GM18517 (cell line): Measurements from ENCODE around the gene TUBB6.

Source experiments
- ATAC-seq: cut with Tn5 transposase; IDR thresholded peaks from one replicate; pipeline ENCODE4 v1.9.1; 2021; ENCODE audit warnings: mild to moderate bottlenecking, moderate library complexity; ENCODE audit not compliant: unreplicated experiment

The TUBB6 gene

DNA sequence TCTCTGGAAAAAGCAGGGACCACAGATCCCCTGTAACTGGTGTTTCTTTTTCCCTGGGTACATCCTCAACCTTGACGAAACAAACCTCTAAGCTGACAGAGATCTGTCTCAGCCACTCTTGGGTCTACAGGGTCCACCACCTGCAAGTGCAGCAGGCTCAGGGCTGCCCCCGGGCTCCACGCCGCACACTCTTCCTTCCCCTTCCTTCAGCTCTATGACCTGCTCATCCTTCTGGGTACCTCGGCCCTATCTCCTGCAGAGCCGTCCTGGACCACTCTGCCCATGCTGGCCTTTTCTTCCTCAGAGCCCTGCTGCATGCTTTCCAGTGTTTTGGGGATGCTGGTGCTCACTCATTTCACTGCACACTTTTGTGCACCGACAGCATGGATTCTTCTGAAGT, 27.5 kb downstream of the TUBB6 start:
- ATAC-seq: no peak

DNA sequence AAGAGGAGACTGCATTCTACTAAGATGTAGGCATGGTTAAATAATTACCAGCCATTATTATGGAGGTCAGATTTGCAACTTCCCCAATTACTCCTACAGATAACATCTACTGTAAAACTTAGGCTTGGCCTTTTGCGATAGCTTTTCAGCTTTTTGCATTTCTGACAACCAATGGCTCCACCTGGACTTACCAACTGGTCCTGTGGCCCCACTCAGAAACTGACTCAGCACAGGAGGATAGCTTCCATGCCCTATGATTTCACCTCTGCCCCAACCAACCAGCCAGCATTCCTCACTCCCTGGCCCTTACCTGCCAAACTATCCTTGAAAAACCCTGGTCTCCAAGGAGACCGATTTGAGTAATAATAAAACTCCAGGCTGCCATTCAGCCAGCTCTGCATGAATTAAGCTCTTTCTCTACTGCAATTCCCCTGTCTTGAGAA, 28.2 kb downstream of the TUBB6 start:
- no peak for ATAC-seq

DNA sequence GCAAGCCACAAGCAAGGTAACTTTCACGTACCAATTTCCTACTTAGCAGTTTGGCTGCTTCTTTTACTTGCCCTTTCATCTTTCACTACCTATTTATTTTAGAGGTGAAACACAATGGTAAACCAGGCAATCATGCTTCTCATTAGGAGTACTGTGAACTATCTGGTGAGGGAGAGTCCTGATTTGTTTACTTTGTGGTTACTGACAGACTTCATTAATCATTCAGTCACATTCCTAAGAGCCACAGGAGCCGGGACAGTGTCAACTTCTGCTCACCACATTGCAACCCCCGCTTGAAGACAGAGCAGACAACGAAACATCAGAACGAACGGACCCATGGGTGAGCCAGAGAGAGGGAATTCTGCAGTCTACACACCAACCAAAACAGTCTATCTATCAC, 28.8 kb downstream of the TUBB6 start:
- ATAC-seq: no peak

DNA sequence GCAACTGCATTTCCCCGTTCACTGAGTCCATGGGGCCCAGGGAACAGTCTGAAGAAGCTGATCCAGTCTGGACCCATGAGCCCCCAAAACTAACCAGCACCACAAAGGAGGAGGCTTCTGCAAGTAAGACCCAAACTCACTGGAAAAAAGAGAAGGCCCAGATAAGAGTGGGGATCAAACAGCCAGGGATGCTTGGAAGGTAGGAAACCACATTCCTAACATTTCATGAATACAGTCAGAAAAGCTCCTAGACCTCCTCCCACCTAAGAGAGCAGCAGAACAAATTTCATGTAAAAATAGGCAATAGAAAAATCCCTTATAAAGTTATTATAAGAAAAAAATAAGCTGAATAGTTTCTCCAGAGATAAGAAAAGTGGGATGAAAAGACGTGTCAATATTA, 30.3 kb downstream of the TUBB6 start:
- ATAC-seq: no peak

DNA sequence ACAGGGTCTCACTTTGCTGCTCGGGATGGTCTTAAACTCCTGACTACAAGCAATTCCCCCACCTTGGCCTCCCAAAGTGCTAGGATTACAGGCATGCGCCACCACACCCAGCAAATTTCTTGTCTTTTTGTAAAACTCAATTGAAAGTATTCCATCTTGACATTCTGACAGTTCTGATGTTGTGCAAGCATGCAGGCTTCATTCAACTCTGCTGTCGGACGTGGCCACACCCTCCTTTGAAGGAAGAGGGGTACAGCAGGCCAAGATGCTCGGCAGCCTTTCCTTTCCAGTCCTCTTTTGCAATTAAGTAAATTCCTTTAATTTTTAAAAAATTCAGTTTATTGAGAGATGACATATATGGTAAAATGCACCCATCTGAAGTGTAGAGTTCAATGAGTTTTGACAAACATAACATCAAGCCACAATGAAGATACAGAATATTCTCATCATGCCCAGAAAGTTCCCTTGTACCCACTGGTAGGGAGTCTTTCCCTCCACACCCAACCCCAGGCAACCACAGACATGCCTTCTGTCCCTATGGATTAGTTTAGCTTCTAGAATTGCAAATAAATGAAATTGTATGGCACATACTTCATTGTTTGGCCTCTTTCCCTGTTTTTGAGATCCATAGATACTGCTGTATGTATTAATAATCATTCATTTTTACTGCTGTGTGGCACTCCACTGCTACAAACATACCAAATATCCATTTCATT, 33.1 kb downstream of the TUBB6 start:
- no peak for ATAC-seq

DNA sequence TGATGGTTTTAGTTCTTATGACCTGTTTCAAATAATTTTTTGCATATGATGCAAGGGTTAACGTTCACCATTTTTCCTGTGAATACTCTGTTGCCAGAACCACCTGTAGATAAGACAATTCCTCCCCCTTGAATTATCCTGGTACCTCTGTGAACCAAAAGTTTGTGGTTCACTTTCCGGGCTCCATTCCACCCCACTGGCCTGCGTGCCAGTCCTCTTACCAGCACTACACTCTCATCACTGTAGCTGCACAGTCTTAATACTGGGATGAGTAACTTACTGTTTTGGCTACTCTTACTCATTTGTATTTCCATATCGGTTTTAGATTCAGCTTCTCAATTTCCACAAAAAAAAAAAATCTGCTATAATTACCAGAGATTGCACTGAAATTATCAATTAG, 34.6 kb downstream of the TUBB6 start:
- ATAC-seq: no peak

DNA sequence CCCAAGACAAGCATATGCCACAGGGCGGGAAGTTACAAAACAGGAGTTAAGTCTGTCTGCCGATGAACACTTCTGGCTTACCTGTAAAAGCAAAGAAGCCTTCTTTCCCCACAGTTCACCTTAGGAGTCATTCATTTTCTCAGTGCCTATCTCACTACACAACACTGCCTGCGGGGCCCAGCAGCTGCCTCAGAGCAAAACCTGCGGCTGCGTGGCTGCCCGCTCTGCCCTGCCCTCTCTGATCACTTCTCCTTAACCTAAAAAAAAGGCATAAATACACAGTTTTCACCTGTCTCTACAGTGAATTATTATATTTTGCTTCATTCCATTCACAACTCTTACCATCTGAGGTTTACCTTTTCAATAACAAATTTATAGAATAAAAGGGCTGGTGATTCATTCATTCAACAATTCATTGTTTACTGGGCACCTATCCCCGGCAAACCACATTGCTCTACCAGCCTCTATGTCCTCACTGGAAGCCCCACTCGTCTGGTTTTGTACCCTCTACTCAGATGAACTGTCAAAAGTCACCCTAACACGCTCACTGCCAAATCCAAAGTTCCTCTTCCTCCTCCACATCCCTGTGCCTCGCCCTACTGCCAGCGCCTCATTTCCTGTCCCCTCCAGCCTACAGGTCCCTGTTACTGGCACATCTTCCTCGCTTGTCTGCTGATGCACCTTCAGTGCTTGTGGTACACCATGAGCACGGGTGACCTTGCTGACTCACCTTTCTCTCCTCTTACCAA, 37.6 kb downstream of the TUBB6 start:
- no peak for ATAC-seq

DNA sequence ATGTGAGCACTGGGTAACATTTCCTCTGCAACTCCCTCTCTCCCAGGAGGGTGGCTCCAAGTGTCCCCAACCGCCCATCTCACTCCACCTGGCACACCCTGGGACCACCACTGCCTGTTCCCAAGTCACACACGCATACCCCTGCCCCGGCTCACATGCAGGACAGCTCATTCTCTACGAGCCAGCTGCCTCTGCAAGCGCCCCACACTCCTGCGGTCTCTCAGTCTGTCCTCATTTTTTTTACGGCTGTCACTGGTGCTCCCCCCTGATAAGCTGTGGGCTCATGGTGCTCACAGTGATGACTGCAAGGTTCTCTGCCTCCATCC, 38.2 kb downstream of the TUBB6 start:
- ATAC-seq: no peak

DNA sequence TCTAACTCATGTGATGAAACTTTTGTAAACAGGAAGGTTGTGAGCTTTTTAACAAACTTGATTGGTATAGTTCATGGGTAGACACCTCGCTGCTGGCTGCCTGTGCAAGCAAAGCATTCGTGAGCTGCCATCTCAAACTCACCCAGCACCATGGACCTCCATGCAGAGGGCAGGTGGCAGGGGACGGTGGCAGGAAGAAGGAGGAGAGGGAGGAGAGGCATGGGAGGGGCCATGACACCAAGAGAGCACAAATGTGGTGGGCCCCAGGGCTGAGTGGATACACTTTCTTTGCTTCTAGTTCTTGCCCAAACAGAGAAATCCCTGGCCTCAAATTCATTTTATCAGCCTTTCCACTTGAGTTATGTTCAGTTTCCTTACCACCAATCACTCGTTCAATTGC, 39.9 kb downstream of the TUBB6 start:
- no peak for ATAC-seq

DNA sequence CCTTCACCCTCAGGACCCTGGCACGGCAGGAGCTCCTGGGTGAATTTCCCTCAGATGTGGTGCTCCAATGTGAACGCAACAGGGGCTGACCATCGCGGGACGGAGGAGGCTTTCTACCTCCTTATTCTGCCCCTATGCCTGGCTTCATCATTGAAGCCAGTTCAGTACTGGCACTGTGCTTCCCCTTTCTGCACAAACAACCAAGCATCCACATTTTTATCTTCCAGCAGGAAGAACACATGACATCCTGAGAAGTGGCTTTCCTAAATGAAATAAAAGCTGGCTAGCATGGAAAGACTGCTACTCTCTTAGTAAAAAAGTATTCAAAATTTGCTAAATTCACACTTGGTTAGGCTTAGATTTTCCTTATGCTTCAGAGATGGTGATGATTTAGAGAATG, 44.1 kb downstream of the TUBB6 start:
- no peak for ATAC-seq

DNA sequence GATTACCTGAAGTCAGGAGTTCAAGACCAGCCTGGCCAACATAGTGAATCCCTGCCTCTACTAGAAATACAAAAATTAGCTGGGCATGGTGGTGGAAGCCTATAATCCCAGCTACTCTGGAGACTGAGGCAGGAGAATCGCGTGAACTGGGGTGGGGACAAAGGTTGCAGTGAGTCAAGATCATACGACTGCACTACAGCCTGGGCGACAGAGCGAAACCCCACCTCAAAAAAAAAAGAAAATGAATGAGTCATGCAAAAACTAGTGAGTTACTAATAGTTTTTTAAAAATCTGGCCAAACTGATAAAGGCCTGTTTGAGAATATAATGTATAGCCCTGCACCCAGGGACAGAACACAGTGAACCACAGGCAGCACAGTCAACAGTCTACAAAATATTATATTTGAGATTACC, 51.5 kb downstream of the TUBB6 start:
- ATAC-seq: no peak

DNA sequence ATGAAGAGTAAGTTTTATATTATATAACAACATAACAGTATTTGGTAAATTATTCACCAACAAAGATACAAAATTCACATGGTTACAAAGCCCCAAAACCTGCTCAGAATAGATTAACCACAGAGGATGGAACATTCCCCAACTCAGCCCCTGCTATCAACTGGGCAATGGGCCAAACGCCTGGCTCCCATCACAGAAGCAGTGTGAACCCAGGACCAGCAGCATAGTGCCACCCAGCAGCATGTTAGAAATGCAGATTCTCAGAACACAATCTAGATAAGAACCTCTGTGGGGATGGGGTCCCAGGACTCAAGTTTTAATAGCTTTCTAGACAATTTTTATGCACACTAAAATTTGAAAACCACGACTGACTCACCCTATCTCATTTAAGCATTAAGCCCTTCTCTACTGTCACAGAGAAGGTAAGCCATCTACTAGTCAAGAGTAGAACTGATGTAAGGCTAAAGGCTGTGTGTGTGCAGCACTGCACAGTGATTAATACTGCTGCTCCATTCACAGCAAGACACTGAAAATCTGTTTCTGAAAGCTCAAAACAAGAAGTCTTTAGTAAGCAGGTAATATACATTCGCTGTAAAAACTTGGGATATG, 53.8 kb downstream of the TUBB6 start:
- ATAC-seq: no peak

DNA sequence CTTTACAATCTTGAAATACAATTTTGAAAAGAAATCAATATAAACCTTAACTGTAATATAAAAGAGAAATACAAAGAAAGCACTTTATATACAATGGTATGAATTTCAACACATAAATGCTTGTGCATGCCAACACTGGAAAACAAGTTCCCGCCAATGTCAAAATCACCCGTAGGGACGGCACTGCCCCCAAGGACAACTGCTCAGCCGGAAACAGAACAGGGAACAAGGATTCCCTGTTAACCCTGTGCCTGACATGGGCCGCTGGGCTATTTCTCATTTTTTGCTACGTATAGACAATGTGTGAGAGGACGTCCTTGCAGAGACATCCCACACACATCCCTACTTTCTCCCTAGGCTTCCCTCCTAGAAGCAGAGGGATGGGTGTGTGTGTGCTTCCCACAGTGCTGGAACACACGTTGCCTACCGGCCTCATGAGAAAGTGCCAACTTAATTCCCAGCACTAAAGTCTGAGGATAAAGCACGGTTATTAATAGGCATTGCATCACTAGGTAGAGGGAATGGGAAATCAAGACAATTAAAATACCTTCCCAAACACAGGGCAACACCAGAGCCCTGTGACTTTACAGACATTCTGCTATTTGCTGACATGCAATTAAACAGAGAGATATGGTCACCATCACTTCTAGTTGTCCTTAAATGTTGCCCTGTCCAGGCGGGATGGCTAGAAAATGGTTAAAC, 54.6 kb downstream of the TUBB6 start:
- ATAC-seq: no peak

DNA sequence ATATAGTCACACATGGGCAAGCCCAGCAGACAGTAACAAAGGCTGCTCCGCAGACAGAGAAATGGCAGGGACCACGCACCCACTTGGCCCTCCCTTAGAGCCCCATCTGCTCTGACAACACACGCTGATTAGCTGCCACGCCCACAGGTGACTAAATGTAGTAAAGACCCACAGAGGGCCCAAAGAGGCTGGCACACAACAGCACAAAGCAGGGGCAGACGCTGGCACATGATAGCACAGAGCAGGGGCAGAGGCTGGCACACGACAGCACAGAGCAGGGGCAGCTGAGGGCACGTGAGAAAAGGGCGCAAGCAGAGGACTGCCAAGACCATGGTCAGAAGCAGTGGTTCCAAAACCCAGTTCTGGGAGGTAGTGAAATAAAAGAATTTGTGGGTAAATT, 58.3 kb downstream of the TUBB6 start:
- no peak for ATAC-seq

DNA sequence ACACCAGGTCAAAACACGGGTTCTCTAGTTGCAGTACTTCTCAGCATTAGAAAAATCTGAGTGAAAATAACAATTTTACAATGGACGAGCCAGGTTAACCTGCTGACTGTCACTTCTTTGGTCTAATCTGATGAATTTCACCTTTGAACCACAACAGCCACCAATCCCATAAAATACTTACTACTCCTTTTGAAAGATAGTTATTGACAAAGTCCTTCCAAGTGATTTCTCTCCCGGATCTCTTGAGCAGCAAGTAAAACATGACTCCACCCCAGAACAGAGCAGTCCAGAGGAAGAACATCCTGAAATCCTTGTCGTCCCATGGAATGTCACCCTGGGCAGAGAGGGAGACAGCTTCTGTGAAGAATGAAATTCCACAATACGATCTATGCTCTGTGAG, 58.7 kb downstream of the TUBB6 start:
- ATAC-seq: no peak

DNA sequence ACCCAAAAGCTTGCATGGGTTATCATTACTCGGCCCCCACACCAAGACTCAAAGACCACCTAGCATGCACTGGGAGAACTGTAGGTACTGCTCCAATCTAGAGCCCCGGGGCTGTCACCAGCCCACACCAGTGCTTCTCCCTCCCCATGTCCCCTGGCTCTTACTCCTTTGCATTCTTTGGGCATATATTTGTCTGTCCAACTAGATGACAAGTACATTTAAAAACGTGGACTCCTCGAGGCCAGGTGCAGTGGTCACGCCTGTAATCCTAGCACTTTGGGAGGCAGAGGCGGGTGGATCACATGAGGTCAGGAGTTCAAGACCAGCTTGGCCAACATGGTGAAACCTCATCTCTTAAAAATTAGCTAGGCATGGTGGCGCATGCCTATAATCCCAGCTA, 61.2 kb downstream of the TUBB6 start:
- ATAC-seq: no peak

DNA sequence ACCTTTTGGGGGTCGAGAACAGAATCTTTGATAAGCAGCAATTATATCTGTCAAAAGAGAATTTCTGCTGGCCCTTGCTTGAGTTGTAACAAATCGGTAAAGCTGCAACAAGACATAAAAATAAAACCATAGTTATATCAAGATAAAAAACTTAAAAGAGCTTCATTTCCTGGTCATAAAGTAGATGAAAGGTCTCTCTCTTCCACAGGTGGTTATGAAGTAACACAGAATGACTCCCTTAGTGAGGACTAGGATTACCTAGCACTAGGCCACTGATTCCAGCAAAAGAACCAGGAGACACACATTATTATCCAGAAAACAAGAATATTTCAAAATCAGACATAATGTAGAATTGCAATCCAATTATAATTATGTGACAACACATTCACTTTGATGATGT, 63.5 kb downstream of the TUBB6 start:
- no peak for ATAC-seq

DNA sequence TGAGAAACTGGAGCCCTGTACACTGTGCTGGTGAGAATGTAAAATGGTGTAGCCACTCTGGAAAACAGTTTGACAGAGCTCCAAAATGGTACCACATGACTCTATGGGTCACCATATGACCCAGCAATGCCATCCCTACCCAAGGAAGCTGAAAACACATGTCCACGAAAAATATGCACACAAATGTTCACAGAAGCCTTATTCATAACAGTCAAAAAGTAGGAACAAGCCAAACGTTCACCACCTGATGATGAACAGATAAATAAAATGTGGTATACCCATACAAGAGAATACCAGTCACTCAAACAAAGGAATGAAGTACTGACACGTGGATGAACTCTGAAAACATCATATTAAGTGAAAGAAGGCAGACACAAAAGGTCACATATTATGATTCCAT, 64.4 kb downstream of the TUBB6 start:
- no peak for ATAC-seq

DNA sequence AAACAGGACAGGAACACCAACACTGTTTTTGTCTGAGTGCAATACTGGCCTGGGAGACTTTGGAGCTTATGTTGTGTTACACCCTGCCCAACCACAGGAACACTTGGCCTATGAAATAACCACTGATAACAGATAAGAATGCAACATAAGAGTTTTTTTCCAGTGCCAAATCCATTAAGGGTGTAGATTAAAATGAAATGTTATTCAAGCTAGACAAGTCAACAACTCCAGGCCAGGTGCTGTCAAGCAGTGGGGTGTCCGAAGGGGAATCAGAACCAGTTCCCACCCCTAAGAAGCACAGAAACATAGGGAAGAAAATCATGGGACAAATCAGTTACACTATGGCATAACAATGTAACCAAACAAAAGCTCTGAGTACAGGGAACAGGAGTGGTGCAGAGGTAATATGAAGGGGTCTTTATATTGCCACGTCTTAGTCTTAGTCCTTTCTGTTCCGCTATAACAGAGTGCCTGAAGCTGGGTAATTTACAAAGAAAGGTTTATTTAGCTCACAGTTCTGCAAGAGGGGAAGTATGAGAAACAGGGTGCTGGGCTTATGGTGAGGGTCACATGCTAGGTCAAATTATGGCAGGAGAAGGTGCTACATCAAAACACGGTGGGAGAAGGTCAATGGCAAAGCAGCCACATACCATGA, 65.2 kb downstream of the TUBB6 start:
- ATAC-seq: no peak

DNA sequence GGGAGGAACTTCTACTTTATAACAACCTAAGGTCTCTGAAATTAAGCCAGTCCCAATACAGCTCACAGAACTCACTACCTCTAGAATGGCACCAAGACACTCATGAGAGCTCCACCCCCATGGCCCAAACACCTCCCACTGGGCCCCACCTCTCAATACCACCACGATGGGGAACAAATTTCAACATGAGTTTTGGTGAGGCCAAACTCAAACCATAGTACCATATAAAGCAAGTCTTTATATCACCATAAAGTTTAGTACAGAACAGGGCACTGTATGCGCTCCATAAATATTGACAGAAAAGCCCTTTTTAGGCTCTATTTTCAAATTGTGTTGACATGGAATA, 65.7 kb downstream of the TUBB6 start:
- no peak for ATAC-seq

DNA sequence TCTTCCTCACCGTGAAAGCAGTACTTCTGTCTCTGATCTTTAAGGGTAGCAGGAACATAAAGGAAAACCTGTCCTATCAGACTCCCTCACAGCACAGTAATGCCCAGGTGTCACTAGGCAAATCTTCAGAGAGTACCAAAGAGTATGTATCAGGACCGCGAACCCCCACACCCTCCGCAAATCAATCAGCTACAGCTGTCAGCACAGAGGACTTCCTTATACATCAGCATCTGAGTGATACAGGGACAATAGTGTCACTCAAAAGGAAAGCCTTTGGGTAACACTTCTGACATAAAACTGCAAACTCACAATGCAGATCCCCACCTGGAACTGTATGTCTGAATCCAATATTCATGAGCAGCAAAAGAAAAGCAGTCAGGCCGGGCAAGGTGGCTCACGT, 66.4 kb downstream of the TUBB6 start:
- no peak for ATAC-seq
